HL-60 (cell line): ENCODE measurements around the gene CREB5.

Source experiments
- DNase-seq, 2 experiments: peaks; one replicate each; pipeline ENCODE4 v3.0.0-alpha.2; 2010 to 2020; ENCODE audit warnings: low read depth in 1 of 2, low spot score in 1 of 2
- H3K27ac ChIP-seq: fragments of 250-450 bp; sonication (Bioruptor Pico); replicated peaks from 2 replicates; pipeline ENCODE4 v1.5.1; 2020; ENCODE audit warnings: mild to moderate bottlenecking, moderate library complexity
- H3K27me3 ChIP-seq: fragments of 250-450 bp; sonication (Bioruptor Pico); 2 replicates; pipeline ENCODE4 v1.5.1; 2021; ENCODE audit warnings: mild to moderate bottlenecking, moderate library complexity; ENCODE audit not compliant: insufficient read depth, poor library complexity, severe bottlenecking
- H3K4me3 ChIP-seq: replicated peaks from 2 replicates; pipeline ENCODE4 v1.5.1; 2011; ENCODE audit warnings: mild to moderate bottlenecking, control low read depth, low read length; ENCODE audit not compliant: insufficient read depth
- GABPA ChIP-seq: IDR thresholded peaks from 2 replicates; pipeline ENCODE4 v1.6.1; 2012; ENCODE audit warnings: low read depth
- POLR2AphosphoS5 ChIP-seq: IDR thresholded peaks from 2 replicates; pipeline ENCODE4 v1.6.1; 2012; ENCODE audit warnings: low read depth
- SPI1 ChIP-seq: IDR thresholded peaks from 2 replicates; pipeline ENCODE4 v1.6.1; 2012; ENCODE audit warnings: low read depth, mild to moderate bottlenecking, borderline replicate concordance
- TF ChIP-seq, protein P1 (sequence below): IDR thresholded peaks from one replicate; pipeline ENCODE4 v1.5.1; 2011; ENCODE audit warnings: low read length, control low read depth, inconsistent platforms; ENCODE audit not compliant: insufficient read depth
- TF ChIP-seq, protein P2 (sequence below): IDR thresholded peaks from 2 replicates; pipeline ENCODE4 v1.6.1; 2012; ENCODE audit warnings: low read depth; ENCODE audit not compliant: insufficient replicate concordance

CREB5 gene

DNA sequence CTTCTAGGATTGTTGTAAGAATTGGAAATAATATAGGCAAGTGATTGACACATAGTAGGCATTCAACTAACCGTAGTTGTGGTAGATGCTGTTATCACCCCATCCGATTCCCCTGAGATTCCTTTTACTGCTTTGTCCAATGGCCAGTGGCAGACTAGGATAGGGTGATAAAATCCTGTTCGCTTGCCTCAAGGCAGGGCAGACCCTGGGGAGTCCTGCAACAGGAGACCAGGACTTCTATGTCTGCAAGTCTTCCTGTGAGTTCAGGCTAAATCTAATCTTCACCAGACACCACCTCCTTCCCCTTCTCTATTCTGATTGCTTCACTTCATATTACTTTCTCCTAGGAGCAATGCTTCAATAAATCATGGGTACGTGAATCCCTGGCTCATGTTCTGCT lies 42.8 kb upstream of the CREB5 start:
- no peak for DNase-seq
- H3K27me3 ChIP-seq: no peaks in the 10 kb centered on the region
- TF ChIP-seq POLR2AphosphoS5 (no peak), SPI1 (no peak)
- TF ChIP-seq, protein P1, sequence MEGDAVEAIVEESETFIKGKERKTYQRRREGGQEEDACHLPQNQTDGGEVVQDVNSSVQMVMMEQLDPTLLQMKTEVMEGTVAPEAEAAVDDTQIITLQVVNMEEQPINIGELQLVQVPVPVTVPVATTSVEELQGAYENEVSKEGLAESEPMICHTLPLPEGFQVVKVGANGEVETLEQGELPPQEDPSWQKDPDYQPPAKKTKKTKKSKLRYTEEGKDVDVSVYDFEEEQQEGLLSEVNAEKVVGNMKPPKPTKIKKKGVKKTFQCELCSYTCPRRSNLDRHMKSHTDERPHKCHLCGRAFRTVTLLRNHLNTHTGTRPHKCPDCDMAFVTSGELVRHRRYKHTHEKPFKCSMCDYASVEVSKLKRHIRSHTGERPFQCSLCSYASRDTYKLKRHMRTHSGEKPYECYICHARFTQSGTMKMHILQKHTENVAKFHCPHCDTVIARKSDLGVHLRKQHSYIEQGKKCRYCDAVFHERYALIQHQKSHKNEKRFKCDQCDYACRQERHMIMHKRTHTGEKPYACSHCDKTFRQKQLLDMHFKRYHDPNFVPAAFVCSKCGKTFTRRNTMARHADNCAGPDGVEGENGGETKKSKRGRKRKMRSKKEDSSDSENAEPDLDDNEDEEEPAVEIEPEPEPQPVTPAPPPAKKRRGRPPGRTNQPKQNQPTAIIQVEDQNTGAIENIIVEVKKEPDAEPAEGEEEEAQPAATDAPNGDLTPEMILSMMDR: no peak
- H3K4me3 ChIP-seq: no peak overlapping the region
- H3K27ac ChIP-seq: no peak overlapping the region

DNA sequence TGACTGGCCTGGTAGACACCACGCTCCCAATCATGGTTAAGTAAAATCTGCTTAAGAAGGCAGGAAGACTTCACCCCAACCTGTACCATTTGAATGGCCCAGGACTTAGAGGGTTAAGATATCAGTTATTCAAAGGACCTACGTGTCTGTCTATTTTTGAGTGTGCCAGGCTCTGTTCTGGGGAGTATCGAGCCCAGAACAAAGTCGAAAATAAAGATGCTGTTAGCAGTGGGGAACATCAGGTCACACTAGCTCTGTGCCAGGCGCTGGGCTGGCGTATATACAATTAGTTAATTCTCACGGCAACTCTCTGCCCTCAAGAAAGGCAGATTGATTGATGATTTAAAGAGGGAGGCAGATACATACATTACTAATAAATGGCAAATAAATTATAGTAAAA lies 40.5 kb upstream of the CREB5 start:
- H3K4me3 ChIP-seq: no peak overlapping the region
- DNase-seq: no peak
- no peaks in the 10 kb centered on the region for H3K27me3 ChIP-seq
- no peak overlapping the region for H3K27ac ChIP-seq
- TF ChIP-seq, protein P2, sequence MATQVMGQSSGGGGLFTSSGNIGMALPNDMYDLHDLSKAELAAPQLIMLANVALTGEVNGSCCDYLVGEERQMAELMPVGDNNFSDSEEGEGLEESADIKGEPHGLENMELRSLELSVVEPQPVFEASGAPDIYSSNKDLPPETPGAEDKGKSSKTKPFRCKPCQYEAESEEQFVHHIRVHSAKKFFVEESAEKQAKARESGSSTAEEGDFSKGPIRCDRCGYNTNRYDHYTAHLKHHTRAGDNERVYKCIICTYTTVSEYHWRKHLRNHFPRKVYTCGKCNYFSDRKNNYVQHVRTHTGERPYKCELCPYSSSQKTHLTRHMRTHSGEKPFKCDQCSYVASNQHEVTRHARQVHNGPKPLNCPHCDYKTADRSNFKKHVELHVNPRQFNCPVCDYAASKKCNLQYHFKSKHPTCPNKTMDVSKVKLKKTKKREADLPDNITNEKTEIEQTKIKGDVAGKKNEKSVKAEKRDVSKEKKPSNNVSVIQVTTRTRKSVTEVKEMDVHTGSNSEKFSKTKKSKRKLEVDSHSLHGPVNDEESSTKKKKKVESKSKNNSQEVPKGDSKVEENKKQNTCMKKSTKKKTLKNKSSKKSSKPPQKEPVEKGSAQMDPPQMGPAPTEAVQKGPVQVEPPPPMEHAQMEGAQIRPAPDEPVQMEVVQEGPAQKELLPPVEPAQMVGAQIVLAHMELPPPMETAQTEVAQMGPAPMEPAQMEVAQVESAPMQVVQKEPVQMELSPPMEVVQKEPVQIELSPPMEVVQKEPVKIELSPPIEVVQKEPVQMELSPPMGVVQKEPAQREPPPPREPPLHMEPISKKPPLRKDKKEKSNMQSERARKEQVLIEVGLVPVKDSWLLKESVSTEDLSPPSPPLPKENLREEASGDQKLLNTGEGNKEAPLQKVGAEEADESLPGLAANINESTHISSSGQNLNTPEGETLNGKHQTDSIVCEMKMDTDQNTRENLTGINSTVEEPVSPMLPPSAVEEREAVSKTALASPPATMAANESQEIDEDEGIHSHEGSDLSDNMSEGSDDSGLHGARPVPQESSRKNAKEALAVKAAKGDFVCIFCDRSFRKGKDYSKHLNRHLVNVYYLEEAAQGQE: no peak
- TF ChIP-seq GABPA (no peak), POLR2AphosphoS5 (no peak), SPI1 (no peak)
- TF ChIP-seq, protein P1: no peak

DNA sequence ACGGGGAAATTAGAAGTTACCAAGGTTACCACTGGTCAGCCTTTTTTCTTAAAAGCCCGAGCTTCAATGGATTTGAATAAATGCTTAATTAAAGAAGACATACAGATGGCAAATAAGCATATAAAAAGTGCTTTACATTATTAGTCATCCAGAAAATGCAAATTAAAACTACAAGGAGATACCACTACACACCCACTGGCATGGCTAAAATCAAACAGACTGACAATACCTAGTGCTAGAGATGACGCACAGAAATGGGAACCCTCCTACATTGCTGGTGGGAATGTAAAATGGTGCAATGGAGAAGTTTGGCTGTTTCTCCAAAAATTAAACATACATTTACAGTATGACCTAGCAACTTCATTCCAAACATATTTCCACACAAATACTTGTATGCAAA lies 38.3 kb upstream of the CREB5 start:
- no peak overlapping the region for H3K4me3 ChIP-seq
- H3K27ac ChIP-seq: no peak overlapping the region
- TF ChIP-seq POLR2AphosphoS5: no peak
- no peak for TF ChIP-seq GABPA
- TF ChIP-seq, protein P1: no peak
- no peak for TF ChIP-seq SPI1
- TF ChIP-seq, protein P2: no peak
- DNase-seq: no peak
- no peaks in the 10 kb centered on the region for H3K27me3 ChIP-seq

DNA sequence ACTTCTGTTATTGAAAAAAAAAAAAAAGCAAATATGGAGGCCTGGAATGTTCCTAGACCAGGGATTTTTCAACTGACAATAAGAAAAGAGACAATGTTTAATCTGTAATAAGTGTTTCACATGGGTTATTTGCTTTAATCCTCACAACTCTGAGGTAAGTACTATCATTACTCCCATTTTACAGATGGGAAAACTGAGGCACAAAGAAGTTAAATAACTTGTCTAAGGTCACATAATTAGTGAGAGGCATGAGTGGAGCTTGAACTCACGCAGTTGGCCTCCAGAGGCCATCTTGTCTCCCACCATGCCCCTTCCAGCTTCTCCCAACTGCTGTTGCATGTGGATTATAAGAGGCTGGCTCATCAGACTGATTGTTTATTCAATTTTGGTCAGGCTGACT lies 36.6 kb upstream of the CREB5 start:
- H3K27me3 ChIP-seq: peaks cover 4% of the 10 kb centered on the region
- no peak for DNase-seq
- no peak overlapping the region for H3K27ac ChIP-seq
- TF ChIP-seq, protein P1: no peak
- TF ChIP-seq GABPA (no peak), POLR2AphosphoS5 (no peak), SPI1 (no peak)
- TF ChIP-seq, protein P2: no peak
- no peak overlapping the region for H3K4me3 ChIP-seq
